ENCODE results near the gene IQGAP3. TPM values are rescaled to one million over a fixed set of nuclear protein-coding genes. Genes with fewer than 3 reads are reported as not detected.

The IQGAP3 gene
- total RNA-seq, 2 donors from 2014 or later = 2.2 to 3.5 TPM

DNA sequence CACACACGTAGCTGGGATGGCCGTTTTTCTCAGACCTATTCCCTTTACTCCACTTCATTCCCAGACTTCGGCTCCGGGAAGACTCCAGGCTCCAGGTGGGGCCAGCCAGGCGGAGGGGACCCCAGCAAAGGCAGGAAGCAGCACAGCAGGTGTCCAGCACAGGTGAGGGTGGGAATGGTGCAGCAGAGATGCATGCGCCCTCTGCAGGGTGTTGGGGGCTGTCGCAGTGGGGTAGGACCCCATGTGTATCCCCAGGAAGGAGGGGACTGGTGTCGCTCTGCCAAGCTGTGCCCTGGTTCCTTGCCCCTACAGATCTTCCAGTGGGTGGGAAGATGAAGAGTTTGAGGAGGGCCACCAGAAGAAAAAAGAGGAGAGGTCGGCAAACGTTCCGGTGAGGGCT, 12.4 kb upstream of the IQGAP3 start:
- no peaks in the 10 kb centered on the region for H3K36me3 ChIP-seq
- H3K4me1 ChIP-seq (ENCODE audit: control insufficient read depth in 1 of 2, low read depth in 2 of 2) = no peaks in the 10 kb centered on the region
- TF ChIP-seq, protein P1, sequence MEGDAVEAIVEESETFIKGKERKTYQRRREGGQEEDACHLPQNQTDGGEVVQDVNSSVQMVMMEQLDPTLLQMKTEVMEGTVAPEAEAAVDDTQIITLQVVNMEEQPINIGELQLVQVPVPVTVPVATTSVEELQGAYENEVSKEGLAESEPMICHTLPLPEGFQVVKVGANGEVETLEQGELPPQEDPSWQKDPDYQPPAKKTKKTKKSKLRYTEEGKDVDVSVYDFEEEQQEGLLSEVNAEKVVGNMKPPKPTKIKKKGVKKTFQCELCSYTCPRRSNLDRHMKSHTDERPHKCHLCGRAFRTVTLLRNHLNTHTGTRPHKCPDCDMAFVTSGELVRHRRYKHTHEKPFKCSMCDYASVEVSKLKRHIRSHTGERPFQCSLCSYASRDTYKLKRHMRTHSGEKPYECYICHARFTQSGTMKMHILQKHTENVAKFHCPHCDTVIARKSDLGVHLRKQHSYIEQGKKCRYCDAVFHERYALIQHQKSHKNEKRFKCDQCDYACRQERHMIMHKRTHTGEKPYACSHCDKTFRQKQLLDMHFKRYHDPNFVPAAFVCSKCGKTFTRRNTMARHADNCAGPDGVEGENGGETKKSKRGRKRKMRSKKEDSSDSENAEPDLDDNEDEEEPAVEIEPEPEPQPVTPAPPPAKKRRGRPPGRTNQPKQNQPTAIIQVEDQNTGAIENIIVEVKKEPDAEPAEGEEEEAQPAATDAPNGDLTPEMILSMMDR (IDR thresholded peaks at IDR 0.05) = no peak
- ATAC-seq (ENCODE audit: insufficient number of reproducible peaks, low FRiP score, low read depth) (no peak), DNase-seq (ENCODE audit: low spot score) (no peak)
- H3K4me3 ChIP-seq = no peak overlapping the region
- no peaks in the 10 kb centered on the region for H3K9me3 ChIP-seq
- H3K27ac ChIP-seq = no peak overlapping the region
- H3K27me3 ChIP-seq (replicated peaks; ENCODE audit: insufficient read depth) = no peaks in the 10 kb centered on the region

DNA sequence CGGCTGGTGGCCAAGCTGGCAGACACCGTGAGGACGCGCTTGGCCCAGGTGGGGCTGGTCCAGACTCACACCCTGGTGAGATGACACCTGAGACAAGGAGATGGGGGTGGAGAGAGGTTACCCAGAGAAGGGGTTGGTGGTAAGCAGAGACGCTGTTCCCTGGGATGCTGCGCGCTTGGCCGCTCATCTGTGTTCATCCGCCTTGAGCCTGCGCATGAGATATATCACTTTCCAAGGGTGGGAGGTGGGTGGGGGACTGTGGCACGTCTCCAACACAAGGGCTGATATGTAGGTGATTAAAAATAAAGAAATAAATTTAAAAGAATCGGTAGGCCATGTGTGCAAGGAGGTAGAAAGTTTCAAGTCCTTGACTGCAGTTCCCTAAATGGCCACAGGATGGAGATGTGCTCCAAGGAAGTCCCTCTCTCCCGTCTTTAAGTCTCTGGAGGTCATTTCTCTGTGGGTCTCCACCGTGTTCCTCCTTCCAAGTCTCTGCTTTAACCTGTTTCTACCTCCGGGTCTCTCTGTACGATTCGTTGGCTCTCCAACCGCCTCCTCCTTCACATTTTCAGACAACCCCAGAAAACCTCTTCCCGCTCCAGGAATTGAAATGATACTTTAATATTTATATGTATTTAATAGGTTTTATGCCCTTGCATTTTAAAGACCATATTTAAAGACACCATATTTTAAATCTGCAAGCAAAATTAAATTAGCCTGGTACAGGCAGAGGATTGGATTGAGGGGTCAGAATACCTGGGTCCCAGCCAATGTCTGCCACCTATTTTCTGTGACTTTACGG, 11.7 kb upstream of the IQGAP3 start:
- no peak for ATAC-seq (ENCODE audit: insufficient number of reproducible peaks, low FRiP score, low read depth)
- Histone ChIP-seq H3K27ac (no peak overlapping the region), H3K9me3 (no peaks in the 10 kb centered on the region), H3K4me3 (no peak overlapping the region), H3K36me3 (no peaks in the 10 kb centered on the region), H3K27me3 (replicated peaks; ENCODE audit: insufficient read depth) (no peaks in the 10 kb centered on the region), H3K4me1 (ENCODE audit: control insufficient read depth in 1 of 2, low read depth in 2 of 2) (no peaks in the 10 kb centered on the region)
- TF ChIP-seq, protein P1 (IDR thresholded peaks at IDR 0.05) = peak; percentile 92
- no peak for DNase-seq (ENCODE audit: low spot score)

DNA sequence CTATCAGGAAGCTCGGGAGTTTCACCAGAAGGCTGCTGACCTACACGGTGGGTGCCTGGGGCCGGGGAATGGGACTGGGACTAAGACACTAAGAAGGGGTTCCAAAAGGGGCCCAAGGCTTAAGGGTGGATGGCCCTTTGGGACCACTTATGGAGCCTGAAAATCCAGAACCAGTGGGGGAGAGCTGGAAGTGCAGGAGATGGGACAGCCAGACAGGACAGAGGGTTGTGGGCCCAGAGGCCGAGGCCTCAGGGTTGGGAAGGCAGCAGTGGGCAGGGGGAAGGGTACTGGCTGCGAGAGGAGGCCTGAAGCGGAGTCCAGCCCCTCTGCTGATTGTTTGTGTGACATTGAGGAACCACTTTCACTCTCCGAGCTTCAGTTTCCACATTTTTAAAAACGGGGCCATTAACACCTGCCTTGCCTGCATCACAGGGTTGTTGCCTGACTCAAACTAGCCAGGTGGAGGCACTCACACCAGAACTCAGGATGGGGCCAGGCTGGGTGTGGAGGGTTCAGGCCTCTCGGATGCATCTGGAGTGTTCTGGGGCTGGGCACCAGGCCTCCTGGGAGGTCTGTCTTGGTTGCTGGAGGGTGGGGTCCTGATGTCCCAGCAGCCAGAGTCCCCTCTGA, 10.1 kb upstream of the IQGAP3 start:
- Histone ChIP-seq H3K27ac (no peak overlapping the region), H3K4me1 (ENCODE audit: control insufficient read depth in 1 of 2, low read depth in 2 of 2) (no peaks in the 10 kb centered on the region)
- TF ChIP-seq, protein P1 (IDR thresholded peaks at IDR 0.05) = no peak

DNA sequence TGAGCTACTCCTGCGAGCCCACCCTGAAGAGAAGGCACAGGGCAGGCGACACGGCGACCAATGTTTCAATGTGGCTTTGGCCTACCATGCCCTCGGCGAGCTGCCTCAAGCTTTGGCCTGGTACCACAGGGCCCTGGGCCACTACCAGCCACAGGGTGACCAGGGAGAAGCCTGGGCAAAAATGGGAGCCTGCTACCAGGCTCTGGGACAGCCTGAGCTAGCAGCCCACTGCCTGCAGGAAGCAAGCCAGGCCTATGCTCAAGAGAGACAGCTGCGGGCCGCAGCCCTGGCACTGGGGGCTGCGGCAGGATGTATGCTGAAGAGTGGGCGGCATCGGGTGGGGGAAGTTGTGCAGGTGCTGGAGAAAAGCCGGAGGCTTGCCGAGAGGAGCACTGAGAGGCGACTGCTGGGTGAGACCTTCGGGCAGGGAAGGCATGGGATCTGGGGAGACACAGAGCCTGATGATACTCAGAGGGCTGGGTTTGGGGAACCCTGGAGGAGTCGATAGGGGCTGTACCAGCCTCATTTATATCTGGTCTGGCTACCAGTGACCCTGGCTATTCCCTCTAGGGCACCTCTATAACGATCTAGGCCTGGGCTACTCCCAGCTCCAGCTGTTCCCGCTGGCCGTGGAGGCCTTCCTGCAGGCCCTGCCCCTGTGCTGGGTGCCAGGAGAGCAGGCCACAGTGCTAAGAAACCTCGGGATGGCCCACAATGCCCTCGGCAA, 9.5 kb upstream of the IQGAP3 start:
- no peak for ATAC-seq (ENCODE audit: insufficient number of reproducible peaks, low FRiP score, low read depth)

More for the DNA sequence above, 10.1 kb upstream of the IQGAP3 start:
- Histone ChIP-seq H3K9me3 (no peaks in the 10 kb centered on the region), H3K36me3 (no peaks in the 10 kb centered on the region), H3K27me3 (replicated peaks; ENCODE audit: insufficient read depth) (no peaks in the 10 kb centered on the region), H3K4me3 (no peak overlapping the region)
- ATAC-seq (ENCODE audit: insufficient number of reproducible peaks, low FRiP score, low read depth) = no peak
- DNase-seq (ENCODE audit: low spot score) = no peak

More for the DNA sequence above, 9.5 kb upstream of the IQGAP3 start:
- TF ChIP-seq, protein P1 (IDR thresholded peaks at IDR 0.05) = no peak
- Histone ChIP-seq H3K9me3 (no peaks in the 10 kb centered on the region), H3K4me1 (ENCODE audit: control insufficient read depth in 1 of 2, low read depth in 2 of 2) (no peaks in the 10 kb centered on the region), H3K4me3 (no peak overlapping the region), H3K36me3 (no peaks in the 10 kb centered on the region), H3K27ac (no peak overlapping the region), H3K27me3 (replicated peaks; ENCODE audit: insufficient read depth) (no peaks in the 10 kb centered on the region)
- DNase-seq (ENCODE audit: low spot score) = no peak
